Right lobe of liver (tissue), 4 donors: ENCODE data around the gene STXBP6.

ENCODE experiments used
- CTCF ChIP-seq, 4 donors: fragments of 200-600 bp in 3 of 4; fragments of 450-650 bp in 1 of 4; IDR thresholded peaks; one replicate each; pipeline versions ENCODE4 v1.5.1 to v1.8.0; 2016 to 2022; ENCODE audit warnings: antibody characterized with exemption in 4 of 4, mild to moderate bottlenecking in 2 of 4
- POLR2A ChIP-seq: fragments of 450-650 bp; IDR thresholded peaks from one replicate; pipeline ENCODE4 v1.6.1; 2017; ENCODE audit warnings: antibody characterized with exemption, mild to moderate bottlenecking
- donor health status: DM: no; HTN: no; CAD: no.
- donor health status: DM: no; HTN: no; CAD: no.
- donor health status: DM: no; HTN: yes; CAD: no.

GRCh38 chr14:24857277-24857676 is 192.7 kb downstream of the STXBP6 start:
- TF ChIP-seq CTCF (IDR thresholded peaks at IDR 0.05) (no peak), POLR2A (no peak)
